Measurements from ENCODE around the gene ENPP3. TPM values are rescaled to one million over a fixed set of nuclear protein-coding genes. Genes with fewer than 3 reads are reported as not detected.

The ENPP3 gene
- total and polyA plus RNA-seq, 2 of the 13 experiments (the other 11 are each of a cell fraction or from before 2014, with no cell fraction given), result 40.0 to 75.4 TPM

GRCh38 chr6:131627724-131628682, 9.1 kb upstream of the ENPP3 start, which contains the start of gene MED23 (continued):
- TF ChIP-seq, protein P1, sequence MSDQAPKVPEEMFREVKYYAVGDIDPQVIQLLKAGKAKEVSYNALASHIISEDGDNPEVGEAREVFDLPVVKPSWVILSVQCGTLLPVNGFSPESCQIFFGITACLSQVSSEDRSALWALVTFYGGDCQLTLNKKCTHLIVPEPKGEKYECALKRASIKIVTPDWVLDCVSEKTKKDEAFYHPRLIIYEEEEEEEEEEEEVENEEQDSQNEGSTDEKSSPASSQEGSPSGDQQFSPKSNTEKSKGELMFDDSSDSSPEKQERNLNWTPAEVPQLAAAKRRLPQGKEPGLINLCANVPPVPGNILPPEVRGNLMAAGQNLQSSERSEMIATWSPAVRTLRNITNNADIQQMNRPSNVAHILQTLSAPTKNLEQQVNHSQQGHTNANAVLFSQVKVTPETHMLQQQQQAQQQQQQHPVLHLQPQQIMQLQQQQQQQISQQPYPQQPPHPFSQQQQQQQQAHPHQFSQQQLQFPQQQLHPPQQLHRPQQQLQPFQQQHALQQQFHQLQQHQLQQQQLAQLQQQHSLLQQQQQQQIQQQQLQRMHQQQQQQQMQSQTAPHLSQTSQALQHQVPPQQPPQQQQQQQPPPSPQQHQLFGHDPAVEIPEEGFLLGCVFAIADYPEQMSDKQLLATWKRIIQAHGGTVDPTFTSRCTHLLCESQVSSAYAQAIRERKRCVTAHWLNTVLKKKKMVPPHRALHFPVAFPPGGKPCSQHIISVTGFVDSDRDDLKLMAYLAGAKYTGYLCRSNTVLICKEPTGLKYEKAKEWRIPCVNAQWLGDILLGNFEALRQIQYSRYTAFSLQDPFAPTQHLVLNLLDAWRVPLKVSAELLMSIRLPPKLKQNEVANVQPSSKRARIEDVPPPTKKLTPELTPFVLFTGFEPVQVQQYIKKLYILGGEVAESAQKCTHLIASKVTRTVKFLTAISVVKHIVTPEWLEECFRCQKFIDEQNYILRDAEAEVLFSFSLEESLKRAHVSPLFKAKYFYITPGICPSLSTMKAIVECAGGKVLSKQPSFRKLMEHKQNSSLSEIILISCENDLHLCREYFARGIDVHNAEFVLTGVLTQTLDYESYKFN (CRISPR knock-in tag; conservative IDR thresholded peaks at IDR 0.05), result peak; percentile 89
- TF ChIP-seq, protein P2, sequence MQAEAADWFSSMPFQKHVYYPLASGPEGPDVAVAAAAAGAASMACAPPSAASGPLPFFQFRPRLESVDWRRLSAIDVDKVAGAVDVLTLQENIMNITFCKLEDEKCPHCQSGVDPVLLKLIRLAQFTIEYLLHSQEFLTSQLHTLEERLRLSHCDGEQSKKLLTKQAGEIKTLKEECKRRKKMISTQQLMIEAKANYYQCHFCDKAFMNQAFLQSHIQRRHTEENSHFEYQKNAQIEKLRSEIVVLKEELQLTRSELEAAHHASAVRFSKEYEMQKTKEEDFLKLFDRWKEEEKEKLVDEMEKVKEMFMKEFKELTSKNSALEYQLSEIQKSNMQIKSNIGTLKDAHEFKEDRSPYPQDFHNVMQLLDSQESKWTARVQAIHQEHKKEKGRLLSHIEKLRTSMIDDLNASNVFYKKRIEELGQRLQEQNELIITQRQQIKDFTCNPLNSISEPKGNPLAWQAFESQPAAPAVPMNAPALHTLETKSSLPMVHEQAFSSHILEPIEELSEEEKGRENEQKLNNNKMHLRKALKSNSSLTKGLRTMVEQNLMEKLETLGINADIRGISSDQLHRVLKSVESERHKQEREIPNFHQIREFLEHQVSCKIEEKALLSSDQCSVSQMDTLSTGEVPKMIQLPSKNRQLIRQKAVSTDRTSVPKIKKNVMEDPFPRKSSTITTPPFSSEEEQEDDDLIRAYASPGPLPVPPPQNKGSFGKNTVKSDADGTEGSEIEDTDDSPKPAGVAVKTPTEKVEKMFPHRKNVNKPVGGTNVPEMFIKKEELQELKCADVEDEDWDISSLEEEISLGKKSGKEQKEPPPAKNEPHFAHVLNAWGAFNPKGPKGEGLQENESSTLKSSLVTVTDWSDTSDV (CRISPR knock-in tag; IDR thresholded peaks at IDR 0.05), result 0 out of 2 replicates have a peak, but pooled peaks have one; percentile 72
- peak; percentile 100 for TF ChIP-seq KAT8 (CRISPR knock-in tag; IDR thresholded peaks at IDR 0.05)
